GM12873 (cell line): ENCODE results near the gene BICD1.

Experiments
- TF ChIP-seq, protein P1 (sequence below): IDR thresholded peaks from 2 replicates; pipeline ENCODE4 v1.5.1; 2012; ENCODE audit warnings: low read depth, mild to moderate bottlenecking, moderate library complexity, low read length, control low read depth; ENCODE audit not compliant: insufficient read depth; ENCODE audit errors: missing control alignments

BICD1 gene

DNA sequence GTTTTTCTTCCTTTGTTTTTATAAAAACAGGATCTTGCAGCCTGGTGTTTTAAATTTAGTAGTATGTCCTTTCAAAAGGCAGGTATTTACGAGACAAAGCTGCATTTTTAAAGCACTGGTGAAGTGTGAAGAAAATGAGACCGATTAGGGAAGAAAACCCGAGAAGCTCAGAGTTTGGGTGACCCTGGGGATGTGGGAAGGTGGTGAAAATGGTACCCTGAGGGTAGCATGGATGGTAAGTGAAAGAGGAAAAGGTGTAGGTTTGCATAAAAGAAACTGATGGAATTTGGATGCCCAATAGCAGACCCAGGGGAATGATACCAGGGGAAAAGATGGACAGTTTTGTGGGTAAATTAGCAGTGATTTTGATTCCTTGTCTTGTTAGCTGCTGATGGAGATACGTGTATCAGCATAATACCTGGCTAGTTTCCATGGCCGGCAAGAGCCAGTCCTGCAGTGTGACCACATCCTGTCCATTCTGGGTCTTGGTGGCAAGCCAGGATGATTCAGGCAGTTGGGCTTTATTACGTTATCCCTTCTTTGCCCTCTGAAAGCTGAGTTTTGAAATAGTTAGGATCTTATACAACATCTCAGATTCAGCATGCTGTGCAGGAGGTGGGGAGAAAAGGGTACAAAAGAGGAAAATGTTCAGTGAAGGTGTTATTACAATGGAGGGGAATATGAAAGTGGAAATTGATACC, 8.9 kb downstream of the BICD1 start:
- TF ChIP-seq, protein P1, sequence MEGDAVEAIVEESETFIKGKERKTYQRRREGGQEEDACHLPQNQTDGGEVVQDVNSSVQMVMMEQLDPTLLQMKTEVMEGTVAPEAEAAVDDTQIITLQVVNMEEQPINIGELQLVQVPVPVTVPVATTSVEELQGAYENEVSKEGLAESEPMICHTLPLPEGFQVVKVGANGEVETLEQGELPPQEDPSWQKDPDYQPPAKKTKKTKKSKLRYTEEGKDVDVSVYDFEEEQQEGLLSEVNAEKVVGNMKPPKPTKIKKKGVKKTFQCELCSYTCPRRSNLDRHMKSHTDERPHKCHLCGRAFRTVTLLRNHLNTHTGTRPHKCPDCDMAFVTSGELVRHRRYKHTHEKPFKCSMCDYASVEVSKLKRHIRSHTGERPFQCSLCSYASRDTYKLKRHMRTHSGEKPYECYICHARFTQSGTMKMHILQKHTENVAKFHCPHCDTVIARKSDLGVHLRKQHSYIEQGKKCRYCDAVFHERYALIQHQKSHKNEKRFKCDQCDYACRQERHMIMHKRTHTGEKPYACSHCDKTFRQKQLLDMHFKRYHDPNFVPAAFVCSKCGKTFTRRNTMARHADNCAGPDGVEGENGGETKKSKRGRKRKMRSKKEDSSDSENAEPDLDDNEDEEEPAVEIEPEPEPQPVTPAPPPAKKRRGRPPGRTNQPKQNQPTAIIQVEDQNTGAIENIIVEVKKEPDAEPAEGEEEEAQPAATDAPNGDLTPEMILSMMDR, result no peak

DNA sequence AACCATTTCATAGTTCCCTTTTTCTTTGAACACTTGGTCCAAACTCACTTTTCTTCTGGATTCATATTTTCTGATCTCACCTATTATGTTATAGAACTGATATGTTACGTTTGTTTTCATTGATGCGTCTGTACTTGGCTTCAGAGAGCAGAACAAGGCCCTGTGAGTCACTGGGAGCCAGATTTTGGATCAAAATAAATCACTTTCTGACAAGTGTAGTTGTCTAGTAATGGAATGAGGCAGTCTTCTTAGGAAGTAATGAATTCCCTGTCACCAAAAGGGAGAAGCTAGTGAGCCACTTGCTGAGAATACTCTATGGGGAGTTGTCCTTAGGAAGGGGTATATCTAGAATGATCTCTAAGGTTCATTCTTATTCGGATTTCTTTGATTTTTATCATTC, 10.2 kb downstream of the BICD1 start:
- TF ChIP-seq, protein P1, result no peak

DNA sequence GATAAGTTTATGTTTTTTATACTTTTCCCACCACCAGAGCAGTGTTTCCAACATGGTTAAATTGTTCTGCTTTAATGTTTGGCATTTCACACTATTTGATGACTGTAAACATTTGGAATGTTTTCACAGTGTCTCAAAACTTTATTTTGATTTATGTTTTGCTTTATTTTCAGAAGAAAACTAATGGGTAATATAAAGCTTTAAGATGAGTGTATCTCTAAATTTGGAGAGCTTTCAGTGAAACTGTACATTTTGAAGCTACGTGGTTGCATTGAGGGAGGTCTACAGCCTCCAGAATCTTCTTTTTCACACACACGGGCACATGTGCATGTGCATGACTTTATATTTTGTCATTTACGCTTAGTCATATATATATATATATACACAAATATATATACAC, 10.7 kb downstream of the BICD1 start:
- TF ChIP-seq, protein P1, result no peak

DNA sequence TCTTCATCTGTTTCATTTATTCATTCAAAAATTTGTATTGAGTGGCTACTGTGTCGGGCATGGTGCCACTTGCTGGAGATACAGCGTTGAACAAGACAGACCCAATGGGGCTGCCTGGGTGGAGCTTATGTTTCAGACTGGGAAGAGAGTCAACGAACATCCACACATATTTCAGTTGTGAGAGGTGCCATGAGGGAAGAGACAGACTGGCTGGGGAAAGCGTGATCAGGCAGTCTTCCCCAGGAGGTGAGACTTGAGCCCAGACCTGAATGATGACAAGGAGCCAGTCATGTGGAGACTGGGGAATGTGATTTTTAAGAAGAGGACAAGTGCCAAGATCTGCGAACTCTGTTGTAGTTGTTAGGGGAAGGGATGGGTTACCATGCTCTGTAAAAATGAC, 12.2 kb downstream of the BICD1 start:
- TF ChIP-seq, protein P1, result no peak

DNA sequence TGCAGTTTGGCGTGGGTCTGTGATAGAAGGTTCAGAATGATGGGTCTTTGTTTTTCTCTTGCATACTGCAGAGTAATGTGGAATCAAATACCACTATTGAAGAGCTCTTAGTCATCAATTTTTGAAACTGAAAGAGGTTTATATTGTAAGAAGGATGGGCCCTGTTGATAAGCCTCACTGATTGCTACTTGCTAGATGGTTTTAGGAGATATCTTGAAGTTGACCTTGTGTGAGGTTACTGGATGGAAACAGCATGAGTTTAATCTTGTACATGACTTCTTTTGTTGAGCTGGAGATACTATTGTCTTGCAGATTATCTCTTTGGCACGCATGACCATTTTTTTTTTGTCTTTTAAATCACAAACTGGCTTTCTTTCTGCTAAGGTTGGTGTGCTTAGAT, 13.8 kb downstream of the BICD1 start:
- TF ChIP-seq, protein P1, result no peak

DNA sequence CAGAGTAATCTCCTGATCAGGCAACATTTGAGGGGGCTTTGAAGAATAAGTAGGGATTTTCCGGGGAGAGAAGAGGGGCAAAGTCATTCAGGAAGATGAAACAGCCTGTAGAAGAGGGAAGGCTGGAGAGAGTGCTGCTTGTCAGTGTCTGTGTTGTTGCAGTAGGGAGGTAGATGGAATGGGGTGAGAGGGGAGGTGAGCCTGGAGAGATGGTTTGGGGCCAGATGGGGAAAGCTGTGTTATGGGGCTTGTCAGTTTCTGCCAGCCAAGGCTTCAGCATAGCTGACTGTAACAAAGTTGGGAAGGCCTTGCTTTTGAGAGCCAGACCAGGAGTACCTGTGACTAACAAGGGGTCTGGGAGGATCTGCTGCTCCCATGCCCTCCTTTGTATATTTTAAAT, 18.0 kb downstream of the BICD1 start:
- TF ChIP-seq, protein P1, result no peak

DNA sequence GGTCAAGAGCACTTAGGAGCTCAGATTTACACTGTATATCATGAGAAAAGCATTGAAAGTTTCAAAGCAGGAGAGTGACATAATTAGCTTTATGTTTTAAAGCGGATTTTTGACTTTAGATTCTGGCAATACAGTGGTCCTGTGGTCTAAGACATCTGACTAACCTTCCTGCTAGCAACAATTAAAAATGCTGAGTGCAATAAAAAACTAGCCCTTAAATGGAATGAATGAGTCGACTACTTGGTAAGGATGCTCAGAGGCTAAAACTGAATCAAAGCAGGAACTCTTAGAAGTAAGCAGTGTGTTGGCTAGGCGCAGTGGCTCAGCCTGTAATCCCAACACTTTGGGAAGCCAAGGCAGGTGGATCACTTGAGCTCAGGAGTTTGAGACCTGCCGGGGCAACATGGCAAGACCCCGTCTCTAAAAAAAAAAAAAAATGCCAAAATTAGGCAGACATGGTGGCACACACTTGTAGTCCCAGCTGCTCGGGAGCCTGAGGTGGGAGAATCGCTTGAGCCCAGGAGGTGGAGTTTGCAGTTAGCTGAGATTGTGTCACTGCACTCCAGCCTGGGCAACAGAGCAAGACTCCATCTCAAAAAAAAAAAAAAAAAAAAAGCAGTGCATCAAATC, 18.9 kb downstream of the BICD1 start:
- TF ChIP-seq, protein P1, result no peak
